ENCODE measurements around the gene HIF3A.

GRCh38 chr19:46390866-46391265 is 94.0 kb downstream of the HIF3A start:
- TF ChIP-seq GATA3 (IDR thresholded peaks at IDR 0.05; ENCODE audit: low read depth, low read length) (no peak), GATA2 (IDR thresholded peaks at IDR 0.05; ENCODE audit: low read depth, low read length) (no peak)

All from SH-SY5Y (cell line).